HepG2 (cell line): ENCODE data around the gene POU5F1. TPM values are rescaled to one million over a fixed set of nuclear protein-coding genes. Genes with fewer than 3 reads are reported as not detected.

Source experiments
- ATAC-seq: fragments of 200-7000 bp; cut with Tn5 transposase; 3 replicates; pipeline ENCODE4 v1.9.1; 2020; ENCODE audit warnings: mild to moderate bottlenecking, moderate library complexity
- BruUV-seq: library from RNA; stranded (reverse); fragments of 400-500 nt; replicated peaks from 2 replicates; lab custom pipeline; 2021; lab: Mats Ljungman, UMichigan
- CTCF ChIA-PET: fragments of 300-600 bp; formaldehyde crosslinking; extraction: SDS; loops from one replicate; lab custom pipeline; 2021; ENCODE audit warnings: low total read pairs, inconsistent platforms, low intra/inter-chr PET ratio; lab: Yijun Ruan, JAX
- POLR2A ChIA-PET: fragments of 350-600 bp; sonication (Branson Sonifier 250); formaldehyde crosslinking; loops from one replicate; lab custom pipeline; 2020; ENCODE audit warnings: antibody characterized with exemption, inconsistent platforms; lab: Yijun Ruan, JAX
- DNase-seq: peaks from one replicate; pipeline ENCODE4 v3.0.0-alpha.2; 2015; ENCODE audit warnings: low spot score
- FAIRE-seq: peaks from 3 replicates; lab custom pipeline; 2011; peaks lifted over from hg19 to GRCh38; lab: Jason Lieb, UNC
- H2AFZ ChIP-seq: one replicate; pipeline ENCODE4 v1.6.1; 2011; ENCODE audit warnings: low read length, inconsistent platforms
- H3K27ac ChIP-seq: fragments of 300-600 bp; 3 replicates; pipeline ENCODE4 v1.8.0; 2011; ENCODE audit warnings: mixed run types, mild to moderate bottlenecking, mixed read lengths, low read length, inconsistent platforms; ENCODE audit not compliant: insufficient read depth; ENCODE audit errors: extremely low read length
- H3K27me3 ChIP-seq, 2 experiments: fragments of 200-600 bp in 1 of 2; 2 replicates in 1 of 2; 3 replicates in 1 of 2; pipeline versions ENCODE4 v1.6.0 to v1.8.0; 2011; ENCODE audit warnings: low read length in 2 of 2, mild to moderate bottlenecking in 2 of 2, moderate library complexity in 2 of 2, inconsistent platforms in 1 of 2; ENCODE audit not compliant: insufficient read depth in 2 of 2, control insufficient read depth in 1 of 2
- H3K36me3 ChIP-seq, 2 experiments: fragments of 200-600 bp in 1 of 2; replicated peaks in 1 of 2; 2 replicates in 1 of 2; 3 replicates in 1 of 2; pipeline versions ENCODE4 v1.5.1 to v1.8.0; 2011; ENCODE audit warnings: low read length in 2 of 2, inconsistent platforms in 1 of 2; ENCODE audit not compliant: insufficient read depth in 2 of 2, control insufficient read depth in 1 of 2
- H3K4me1 ChIP-seq: 2 replicates; pipeline ENCODE4 v1.5.1; 2012; ENCODE audit warnings: low read length, inconsistent platforms; ENCODE audit not compliant: insufficient read depth
- H3K4me2 ChIP-seq: 2 replicates; pipeline ENCODE4 v1.6.0; 2011; ENCODE audit warnings: low read depth, low read length, inconsistent platforms
- H3K4me3 ChIP-seq, 3 experiments: fragments of 200-600 bp in 1 of 3; sonication (generic), shearing (Covaris generic) in 1 of 3; replicated peaks in 1 of 3; 2 replicates each; pipeline ENCODE4 v1.5.1; 2011 to 2016; ENCODE audit warnings: low read length in 3 of 3, inconsistent platforms in 2 of 3, low read depth in 2 of 3, mild to moderate bottlenecking in 2 of 3, control low read depth in 1 of 3, mixed read lengths in 1 of 3; ENCODE audit not compliant: insufficient read depth in 1 of 3
- H3K79me2 ChIP-seq: one replicate; pipeline ENCODE4 v1.6.1; 2011; ENCODE audit warnings: low read length, inconsistent platforms; ENCODE audit not compliant: insufficient read depth
- H3K9ac ChIP-seq: 2 replicates; pipeline ENCODE4 v1.6.0; 2011; ENCODE audit warnings: mild to moderate bottlenecking, low read depth, low read length, inconsistent platforms; ENCODE audit not compliant: insufficient read depth
- H3K9me3 ChIP-seq: 2 replicates; pipeline ENCODE4 v1.5.1; 2012; ENCODE audit warnings: mild to moderate bottlenecking, low read length
- H4K20me1 ChIP-seq: 2 replicates; pipeline ENCODE4 v1.6.0; 2011; ENCODE audit warnings: inconsistent platforms, mild to moderate bottlenecking, low read length, moderate library complexity; ENCODE audit not compliant: insufficient read depth
- CAMTA2 ChIP-seq: sonication (generic); formaldehyde crosslinking; IDR thresholded peaks from 2 replicates; pipeline ENCODE4 v1.4.0; 2020; ENCODE audit warnings: mild to moderate bottlenecking, missing genetic modification reagents, borderline replicate concordance
- DNMT3B ChIP-seq: conservative IDR thresholded peaks from 2 replicates; pipeline ENCODE4 v1.6.1; 2016; ENCODE audit warnings: missing biosample characterization, control low read depth
- DPF2 ChIP-seq: sonication (generic); formaldehyde crosslinking; IDR thresholded peaks from 2 replicates; pipeline ENCODE4 v1.4.0; 2020; ENCODE audit warnings: mild to moderate bottlenecking, low read depth, missing genetic modification reagents, borderline replicate concordance
- IKZF4 ChIP-seq: sonication (generic); formaldehyde crosslinking; IDR thresholded peaks from 2 replicates; pipeline ENCODE4 v1.5.1; 2020; ENCODE audit warnings: borderline replicate concordance, mild to moderate bottlenecking, low read depth, missing genetic modification reagents; ENCODE audit errors: not compliant biosample characterization
- IRX3 ChIP-seq: sonication (generic); formaldehyde crosslinking; IDR thresholded peaks from 2 replicates; pipeline ENCODE4 v1.8.1; 2023; ENCODE audit warnings: mild to moderate bottlenecking, low read depth, missing genetic modification reagents, borderline replicate concordance
- KMT2A ChIP-seq: sonication (generic); formaldehyde crosslinking; IDR thresholded peaks from 2 replicates; pipeline ENCODE4 v1.4.0; 2020; ENCODE audit warnings: missing genetic modification reagents
- MAFG ChIP-seq: sonication (generic); formaldehyde crosslinking; IDR thresholded peaks from 2 replicates; pipeline ENCODE4 v1.5.1; 2020; ENCODE audit warnings: mild to moderate bottlenecking, missing genetic modification reagents
- RFX1 ChIP-seq: fragments of 450-650 bp; IDR thresholded peaks from 2 replicates; pipeline ENCODE4 v1.6.1; 2017
- TFE3 ChIP-seq: IDR thresholded peaks from 2 replicates; pipeline ENCODE4 v1.6.1; 2016
- YEATS2 ChIP-seq: sonication (generic); formaldehyde crosslinking; IDR thresholded peaks from 2 replicates; pipeline ENCODE4 v1.4.0; 2020; ENCODE audit warnings: missing genetic modification reagents, borderline replicate concordance
- ZBTB4 ChIP-seq: sonication (generic); formaldehyde crosslinking; IDR thresholded peaks from 2 replicates; pipeline ENCODE4 v1.4.0; 2020; ENCODE audit warnings: missing genetic modification reagents, mild to moderate bottlenecking, borderline replicate concordance
- ZBTB43 ChIP-seq: sonication (generic); formaldehyde crosslinking; conservative IDR thresholded peaks from 2 replicates; pipeline ENCODE4 v1.4.0; 2020; ENCODE audit warnings: missing genetic modification reagents
- ZNF230 ChIP-seq: sonication (generic); formaldehyde crosslinking; IDR thresholded peaks from 2 replicates; pipeline ENCODE4 v1.4.0; 2020; ENCODE audit warnings: mild to moderate bottlenecking, missing genetic modification reagents
- ZNF605 ChIP-seq: sonication (generic); formaldehyde crosslinking; IDR thresholded peaks from 2 replicates; pipeline ENCODE4 v1.8.0; 2022; ENCODE audit warnings: mild to moderate bottlenecking, missing genetic modification reagents
- ZNF720 ChIP-seq: sonication (generic); formaldehyde crosslinking; IDR thresholded peaks from 2 replicates; pipeline ENCODE4 v1.4.0; 2020; ENCODE audit warnings: missing genetic modification reagents
- ZNF772 ChIP-seq: sonication (generic); formaldehyde crosslinking; IDR thresholded peaks from 2 replicates; pipeline ENCODE4 v1.5.0; 2020; ENCODE audit warnings: mild to moderate bottlenecking, missing genetic modification reagents
- WGBS: methylation state at CpG from one replicate; pipeline ENCODE4 v1.1.6; 2017; ENCODE audit warnings: low lambda C conversion rate; 5-methylcytosine and 5-hydroxymethylcytosine counted together
- in situ Hi-C: cut with HindIII; loops from 2 replicates; pipeline ENCODE4 v1.10.0; 2017; ENCODE audit warnings: low pct_unique_long_range_greater_than_20kb; ENCODE audit not compliant: extremely low pct_ligation_motif_present
- intact Hi-C: fragments of 100-400 bp; cut with micrococcal nuclease; formaldehyde crosslinking; loops from one replicate; pipeline ENCODE4 v1.10.0; 2022; ENCODE audit not compliant: unreplicated experiment
- polyA plus RNA-seq, 8 experiments: library from polyadenylated mRNA; depleted of rRNA in 3 of 8; stranded (reverse) in 7 of 8; unstranded in 1 of 8; fragments of >200 nt; fragmentation: Illumina TruSeq in 4 of 8; extraction: Trizol in 4 of 8; gene quantifications; 2 replicates each; pipeline versions ENCODE4 v1.2.1 to v1.2.3, GENCODE V29; 2011 to 2016; ENCODE audit warnings: low read depth in 4 of 8, missing spikeins in 1 of 8, mixed read lengths in 1 of 8; ENCODE audit not compliant: insufficient read depth in 1 of 8
- total RNA-seq, 5 experiments: library from RNA; depleted of rRNA; stranded (reverse); fragments of >200 nt; fragmentation: Illumina TruSeq; extraction: Trizol; gene quantifications; 2 replicates each; pipeline ENCODE4 v1.2.3, GENCODE V29; 2016; ENCODE audit warnings: low read depth in 1 of 5
- TF ChIP-seq, protein P1 (sequence below): sonication (generic); formaldehyde crosslinking; IDR thresholded peaks from 2 replicates; pipeline ENCODE4 v1.4.0; 2020; ENCODE audit warnings: mild to moderate bottlenecking, missing genetic modification reagents

POU5F1 gene
- total and polyA plus RNA-seq, 2 of the 13 experiments (the other 11 are each of a cell fraction or from before 2014, with no cell fraction given) = 2.5 to 7.2 TPM

DNA sequence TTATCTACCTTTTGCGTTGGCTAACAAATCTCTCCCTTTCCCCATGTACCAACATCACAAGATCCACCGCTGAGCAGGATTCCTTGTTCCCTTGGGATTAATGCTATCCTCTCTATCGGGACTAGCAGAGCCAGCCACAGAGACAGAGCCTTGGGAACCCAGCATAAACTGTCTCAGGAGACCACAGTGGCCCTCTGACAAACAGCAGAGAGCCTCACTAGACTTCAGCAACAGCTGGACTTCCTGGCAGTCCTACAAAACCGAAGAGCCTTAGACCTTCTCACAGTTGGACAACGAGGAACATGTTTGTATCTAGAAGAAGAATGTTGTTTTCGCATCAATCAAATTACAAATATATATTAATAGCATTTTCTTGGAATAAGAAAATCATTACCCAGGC, 39.6 kb upstream of the POU5F1 start:
- no peak overlapping the region for H2AFZ ChIP-seq
- ATAC-seq (no peak), DNase-seq (no peak), FAIRE-seq (no peak)
- H4K20me1 ChIP-seq = no peaks in the 10 kb centered on the region
- BruUV-seq = no TSS peak
- H3K36me3 ChIP-seq = no peaks in the 10 kb centered on the region
- no peak overlapping the region for H3K4me2 ChIP-seq
- POLR2A ChIA-PET = interaction anchor here (1.5 kb wide), 1 partner anchor 157 kb away, joined by 3 read pairs; no protein-coding TSS in a partner anchor
- H3K9ac ChIP-seq = no peak overlapping the region
- peaks cover 51% of the 10 kb centered on the region for H3K4me1 ChIP-seq
- H3K4me3 ChIP-seq = no peak overlapping the region
- H3K79me2 ChIP-seq = no peaks in the 10 kb centered on the region
- intact Hi-C loops = no loop called here
- CTCF ChIA-PET = no interaction called here
- 54% methylated on average over 6 of the region's 6 CpGs for WGBS
- H3K27ac ChIP-seq = peak overlapping the region; percentile 80
- in situ Hi-C loops = no loop called here
- no peaks in the 10 kb centered on the region for H3K27me3 ChIP-seq
- H3K9me3 ChIP-seq = no peaks in the 10 kb centered on the region
- TF ChIP-seq IRX3 (CRISPR knock-in tag) (no peak), ZNF605 (CRISPR knock-in tag) (no peak), ZNF772 (CRISPR knock-in tag) (no peak), RFX1 (no peak), ZNF720 (no peak), ZNF230 (no peak), YEATS2 (CRISPR knock-in tag) (no peak), DNMT3B (no peak), ZBTB43 (CRISPR knock-in tag) (no peak), ZBTB4 (CRISPR knock-in tag) (no peak), DPF2 (CRISPR knock-in tag) (no peak), IKZF4 (CRISPR knock-in tag) (no peak), CAMTA2 (CRISPR knock-in tag) (no peak), KMT2A (CRISPR knock-in tag) (no peak), TFE3 (CRISPR knock-in tag) (no peak), MAFG (CRISPR knock-in tag) (no peak)
- TF ChIP-seq, protein P1, sequence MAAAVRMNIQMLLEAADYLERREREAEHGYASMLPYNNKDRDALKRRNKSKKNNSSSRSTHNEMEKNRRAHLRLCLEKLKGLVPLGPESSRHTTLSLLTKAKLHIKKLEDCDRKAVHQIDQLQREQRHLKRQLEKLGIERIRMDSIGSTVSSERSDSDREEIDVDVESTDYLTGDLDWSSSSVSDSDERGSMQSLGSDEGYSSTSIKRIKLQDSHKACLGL (CRISPR knock-in tag) = no peak
